SK-N-DZ (cell line): ENCODE measurements around the gene SMARCD3.

Source experiments
- DNase-seq: peaks from one replicate; pipeline ENCODE4 v3.0.0-alpha.2; 2015; ENCODE audit warnings: low spot score

The SMARCD3 gene

GRCh38 chr7:151249034-151249731, 689 bp upstream of the SMARCD3 start:
- no peak for DNase-seq

- DNase-seq, result peak; percentile 39
These were observed 716 bp downstream of the SMARCD3 start for GRCh38 chr7:151247611-151248345.

- DNase-seq, result no peak
These were observed 1.5 kb downstream of the SMARCD3 start for GRCh38 chr7:151246851-151247580.

GRCh38 chr7:151246102-151246850, 2.2 kb downstream of the SMARCD3 start:
- DNase-seq, result no peak

- DNase-seq, result peak; percentile 48
These were observed 3.0 kb downstream of the SMARCD3 start for GRCh38 chr7:151245360-151246101.

GRCh38 chr7:151244841-151245346, 3.6 kb downstream of the SMARCD3 start:
- no peak for DNase-seq

- peak; percentile 63 for DNase-seq
These were observed 4.2 kb downstream of the SMARCD3 start for GRCh38 chr7:151244196-151244840.

- peak; percentile 61 for DNase-seq
These were observed 4.9 kb downstream of the SMARCD3 start for GRCh38 chr7:151243408-151244195.

GRCh38 chr7:151243045-151243349, 5.5 kb downstream of the SMARCD3 start:
- DNase-seq, result no peak

- no peak for DNase-seq
These were observed 6.1 kb downstream of the SMARCD3 start for GRCh38 chr7:151242159-151243044.

- no peak for DNase-seq
These were observed 6.8 kb downstream of the SMARCD3 start for GRCh38 chr7:151241755-151242096.

GRCh38 chr7:151240942-151241754, 7.3 kb downstream of the SMARCD3 start:
- no peak for DNase-seq

- no peak for DNase-seq
These were observed 8.0 kb downstream of the SMARCD3 start for GRCh38 chr7:151240536-151240935.

- no peak for DNase-seq
These were observed 8.5 kb downstream of the SMARCD3 start for GRCh38 chr7:151239837-151240459.

- DNase-seq, result no peak
These were observed 9.3 kb downstream of the SMARCD3 start for GRCh38 chr7:151238924-151239836.

GRCh38 chr7:151238190-151238810, 10.2 kb downstream of the SMARCD3 start:
- no peak for DNase-seq
